PC-3 (cell line): ENCODE measurements around the gene PSMB4. TPM values are rescaled to one million over a fixed set of nuclear protein-coding genes. Genes with fewer than 3 reads are reported as not detected.
"Not testable (repeated sequence)": the region's sequence is repeated elsewhere in the genome, so short reads cannot be mapped to it uniquely, and the experiment has no call there.

ENCODE experiments used
- ATAC-seq: fragments of 200-7000 bp; cut with Tn5 transposase; 2 replicates; pipeline ENCODE4 v1.9.1; 2020; ENCODE audit warnings: mild to moderate bottlenecking, moderate library complexity
- BruUV-seq: library from RNA; stranded (reverse); fragments of 400-500 nt; replicated peaks from 2 replicates; lab custom pipeline; 2021; lab: Mats Ljungman, UMichigan
- CTCF ChIA-PET: fragments of 300-600 bp; sonication (Branson Sonifier 250); formaldehyde crosslinking; loops from one replicate; lab custom pipeline; 2022; ENCODE audit warnings: antibody characterized with exemption; lab: Charles Lee
- POLR2A ChIA-PET: fragments of 300-600 bp; sonication (Branson Sonifier 250); formaldehyde crosslinking; loops from one replicate; lab custom pipeline; 2022; ENCODE audit warnings: antibody characterized with exemption; ENCODE audit not compliant: unreplicated experiment; lab: Charles Lee
- DNase-seq: peaks from one replicate; pipeline ENCODE4 v3.0.0-alpha.2; 2015
- H2AFZ ChIP-seq: fragments of 300-600 bp; sonication (generic); 2 replicates; pipeline ENCODE4 v1.6.0; 2016; ENCODE audit warnings: antibody characterized with exemption, low read length
- H3F3A ChIP-seq: fragments of 300-600 bp; sonication (generic); one replicate; pipeline ENCODE4 v1.6.0; 2017; ENCODE audit warnings: antibody characterized with exemption, low read length, control low read depth, mild to moderate bottlenecking; ENCODE audit not compliant: unreplicated experiment
- H3K27ac ChIP-seq: fragments of 300-600 bp; sonication (generic); 2 replicates; pipeline ENCODE4 v1.5.1; 2016; ENCODE audit warnings: mild to moderate bottlenecking, low read length
- H3K27me3 ChIP-seq: fragments of 300-600 bp; sonication (generic); 2 replicates; pipeline ENCODE4 v1.6.1; 2016; ENCODE audit warnings: low read length, mixed read lengths
- H3K36me3 ChIP-seq: fragments of 300-600 bp; sonication (generic); 2 replicates; pipeline ENCODE4 v1.6.1; 2016; ENCODE audit warnings: low read depth, mixed run types, low read length, mixed read lengths
- H3K4me1 ChIP-seq: fragments of 300-600 bp; sonication (generic); 2 replicates; pipeline ENCODE4 v1.5.1; 2016; ENCODE audit warnings: low read length; ENCODE audit not compliant: insufficient read depth
- H3K4me2 ChIP-seq: fragments of 300-600 bp; sonication (generic); 2 replicates; pipeline ENCODE4 v1.6.0; 2016; ENCODE audit warnings: low read length
- H3K4me3 ChIP-seq: fragments of 300-600 bp; sonication (generic); 2 replicates; pipeline ENCODE4 v1.5.1; 2016; ENCODE audit warnings: mild to moderate bottlenecking, low read length, mixed read lengths
- H3K79me2 ChIP-seq: fragments of 300-600 bp; sonication (generic); 2 replicates; pipeline ENCODE4 v1.6.1; 2017; ENCODE audit warnings: low read length, mixed read lengths
- H3K9ac ChIP-seq: fragments of 300-600 bp; sonication (generic); 2 replicates; pipeline ENCODE4 v1.6.0; 2016; ENCODE audit warnings: mild to moderate bottlenecking, low read length
- H3K9me2 ChIP-seq: fragments of 300-600 bp; sonication (generic); replicated peaks from 2 replicates; pipeline ENCODE4 v1.6.1; 2016; ENCODE audit warnings: mixed run types, low read length, mixed read lengths
- H3K9me3 ChIP-seq: fragments of 300-600 bp; sonication (generic); 2 replicates; pipeline ENCODE4 v1.6.1; 2016; ENCODE audit warnings: low read length, mixed read lengths
- H4K20me1 ChIP-seq: fragments of 300-600 bp; sonication (generic); 2 replicates; pipeline ENCODE4 v1.6.1; 2016; ENCODE audit warnings: low read length, mixed read lengths
- EZH2 ChIP-seq: fragments of 300-600 bp; sonication (generic); IDR thresholded peaks from one replicate; pipeline ENCODE4 v1.6.1; 2017; ENCODE audit warnings: antibody characterized with exemption, mild to moderate bottlenecking, low read length; ENCODE audit not compliant: unreplicated experiment
- EZH2phosphoT487 ChIP-seq: fragments of 300-600 bp; sonication (generic); IDR thresholded peaks from 2 replicates; pipeline ENCODE4 v1.6.1; 2018; ENCODE audit warnings: mild to moderate bottlenecking, antibody characterized with exemption, low read length, borderline replicate concordance
- intact Hi-C: fragments of 100-400 bp; cut with micrococcal nuclease; formaldehyde crosslinking; loops from 2 replicates; pipeline ENCODE4 v1.9.0; 2023
- total RNA-seq: library from RNA; depleted of rRNA; stranded (reverse); fragments of >200 nt; gene quantifications from 2 replicates; pipeline ENCODE4 v1.2.3, GENCODE V29; 2014
- TF ChIP-seq, protein P1 (sequence below): fragments of 300-600 bp; sonication (generic); conservative IDR thresholded peaks from 2 replicates; pipeline ENCODE4 v1.5.1; 2017; ENCODE audit warnings: antibody characterized with exemption, low read depth, mild to moderate bottlenecking, low read length

The PSMB4 gene
- total RNA-seq, 1 experiment from 2014 or later: 818 TPM

GRCh38 chr1:151419819-151420218 is 20.4 kb downstream of the PSMB4 start:
- H3K9ac ChIP-seq: no peak overlapping the region
- H3K9me2 ChIP-seq: no peaks in the 10 kb centered on the region
- ChIA-PET POLR2A (no interaction called here), CTCF (interaction anchor here (0.6 kb wide), 1 partner anchor 650 kb away, joined by 3 read pairs; no protein-coding TSS in a partner anchor)
- no peak overlapping the region for H3K27ac ChIP-seq
- H2AFZ ChIP-seq: no peak overlapping the region
- H4K20me1 ChIP-seq: no peaks in the 10 kb centered on the region
- no peaks in the 10 kb centered on the region for H3F3A ChIP-seq
- intact Hi-C loops: no loop called here
- no TSS peak for BruUV-seq
- H3K79me2 ChIP-seq: no peaks in the 10 kb centered on the region
- H3K36me3 ChIP-seq: peaks cover 59% of the 10 kb centered on the region
- H3K27me3 ChIP-seq: no peaks in the 10 kb centered on the region
- H3K4me1 ChIP-seq: no peaks in the 10 kb centered on the region
- H3K4me2 ChIP-seq: no peak overlapping the region
- H3K4me3 ChIP-seq: no peak overlapping the region
- no peak for ATAC-seq
- no peaks in the 10 kb centered on the region for H3K9me3 ChIP-seq
- TF ChIP-seq EZH2phosphoT487: no peak
- TF ChIP-seq, protein P1, sequence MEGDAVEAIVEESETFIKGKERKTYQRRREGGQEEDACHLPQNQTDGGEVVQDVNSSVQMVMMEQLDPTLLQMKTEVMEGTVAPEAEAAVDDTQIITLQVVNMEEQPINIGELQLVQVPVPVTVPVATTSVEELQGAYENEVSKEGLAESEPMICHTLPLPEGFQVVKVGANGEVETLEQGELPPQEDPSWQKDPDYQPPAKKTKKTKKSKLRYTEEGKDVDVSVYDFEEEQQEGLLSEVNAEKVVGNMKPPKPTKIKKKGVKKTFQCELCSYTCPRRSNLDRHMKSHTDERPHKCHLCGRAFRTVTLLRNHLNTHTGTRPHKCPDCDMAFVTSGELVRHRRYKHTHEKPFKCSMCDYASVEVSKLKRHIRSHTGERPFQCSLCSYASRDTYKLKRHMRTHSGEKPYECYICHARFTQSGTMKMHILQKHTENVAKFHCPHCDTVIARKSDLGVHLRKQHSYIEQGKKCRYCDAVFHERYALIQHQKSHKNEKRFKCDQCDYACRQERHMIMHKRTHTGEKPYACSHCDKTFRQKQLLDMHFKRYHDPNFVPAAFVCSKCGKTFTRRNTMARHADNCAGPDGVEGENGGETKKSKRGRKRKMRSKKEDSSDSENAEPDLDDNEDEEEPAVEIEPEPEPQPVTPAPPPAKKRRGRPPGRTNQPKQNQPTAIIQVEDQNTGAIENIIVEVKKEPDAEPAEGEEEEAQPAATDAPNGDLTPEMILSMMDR: no peak
- no peak for TF ChIP-seq EZH2
- no peak for DNase-seq

DNA sequence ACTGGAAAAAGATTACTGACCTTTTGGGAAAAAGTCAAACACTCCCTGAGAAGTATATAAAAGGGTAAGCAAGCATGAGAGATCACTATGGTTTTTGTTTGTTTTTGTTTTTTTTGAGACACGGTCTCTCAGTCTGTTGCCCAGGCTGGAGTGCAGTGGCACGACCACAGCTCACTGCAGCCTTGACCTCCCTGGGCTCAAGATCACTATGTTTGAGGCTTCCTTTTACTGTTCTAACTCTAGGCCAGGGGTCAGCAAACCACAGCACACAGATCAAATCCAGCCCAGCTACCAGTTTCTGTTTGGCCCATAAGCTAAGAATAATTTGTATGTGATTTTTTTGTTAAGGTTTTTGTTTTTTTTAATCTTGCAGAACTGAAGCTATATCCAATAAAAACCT is 25.7 kb downstream of the PSMB4 start:
- BruUV-seq: no TSS peak
- ATAC-seq (no peak), DNase-seq (no peak)
- ChIA-PET POLR2A (no interaction called here), CTCF (interaction anchor here (0.7 kb wide), 1 partner anchor 45 kb away, joined by 3 read pairs; no protein-coding TSS in a partner anchor)
- Histone ChIP-seq H3K79me2 (no peaks in the 10 kb centered on the region), H3K9me3 (no peaks in the 10 kb centered on the region), H3K4me1 (no peaks in the 10 kb centered on the region), H3K4me3 (no peak overlapping the region), H3K4me2 (no peak overlapping the region), H3K36me3 (peaks cover 84% of the 10 kb centered on the region), H2AFZ (no peak overlapping the region), H4K20me1 (no peaks in the 10 kb centered on the region), H3K27ac (no peak overlapping the region), H3F3A (no peaks in the 10 kb centered on the region), H3K9ac (no peak overlapping the region), H3K9me2 (no peaks in the 10 kb centered on the region), H3K27me3 (no peaks in the 10 kb centered on the region)
- TF ChIP-seq EZH2phosphoT487: no peak
- intact Hi-C loops: no loop called here

DNA sequence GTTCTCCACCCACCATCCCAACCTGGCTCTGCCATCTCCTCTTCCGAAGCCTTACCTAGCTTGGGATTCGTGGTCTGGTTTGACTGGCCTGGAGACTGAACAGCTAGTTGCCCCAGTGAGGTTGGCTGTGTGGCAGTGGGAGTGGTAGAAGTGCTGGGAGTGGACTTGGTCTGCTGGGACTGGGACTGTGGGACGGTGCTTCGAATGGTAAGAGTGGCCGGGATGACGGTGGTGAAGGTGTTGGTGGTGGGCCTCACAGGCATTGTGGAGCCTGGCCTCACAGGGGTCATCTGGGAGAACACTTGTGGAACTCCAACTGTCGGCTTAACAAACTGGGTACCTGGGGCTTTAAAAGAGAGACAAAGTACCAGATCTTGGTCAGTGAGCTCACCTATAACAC is 28.7 kb downstream of the PSMB4 start:
- no peaks in the 10 kb centered on the region for H3K4me1 ChIP-seq
- DNase-seq (no peak), ATAC-seq (no peak)
- peaks cover 3% of the 10 kb centered on the region for H3F3A ChIP-seq
- H3K36me3 ChIP-seq: peaks cover 64% of the 10 kb centered on the region
- H3K9ac ChIP-seq: no peak overlapping the region
- H3K9me2 ChIP-seq: no peaks in the 10 kb centered on the region
- no peaks in the 10 kb centered on the region for H3K9me3 ChIP-seq
- intact Hi-C loops: no loop called here
- no peaks in the 10 kb centered on the region for H3K27me3 ChIP-seq
- no peak overlapping the region for H3K27ac ChIP-seq
- BruUV-seq: no TSS peak
- peaks cover 23% of the 10 kb centered on the region for H3K79me2 ChIP-seq
- H3K4me3 ChIP-seq: no peak overlapping the region
- TF ChIP-seq EZH2phosphoT487 (no peak), EZH2 (no peak)
- TF ChIP-seq, protein P1: no peak
- ChIA-PET CTCF (interaction anchor here (0.5 kb wide), 1 partner anchor 83 kb away, joined by 3 read pairs; the partner anchor contains the start of gene CGN), POLR2A (no interaction called here)
- H2AFZ ChIP-seq: no peak overlapping the region
- no peaks in the 10 kb centered on the region; the same call in 1 of the 2 replicates for H4K20me1 ChIP-seq
- H3K4me2 ChIP-seq: no peak overlapping the region

- Histone ChIP-seq H3K36me3 (peaks cover 14% of the 10 kb centered on the region), H3K4me1 (peaks cover 12% of the 10 kb centered on the region), H3K79me2 (peaks cover 75% of the 10 kb centered on the region)
- BruUV-seq, ATAC-seq, H3K9me2 ChIP-seq, H3K4me3 ChIP-seq, H3F3A ChIP-seq, H3K9me3 ChIP-seq, intact Hi-C loops, H4K20me1 ChIP-seq, H2AFZ ChIP-seq, DNase-seq, H3K9ac ChIP-seq, H3K4me2 ChIP-seq, H3K27ac ChIP-seq, POLR2A ChIA-PET, CTCF ChIA-PET, H3K27me3 ChIP-seq: not testable (repeated sequence)
These were observed 34.5 kb downstream of the PSMB4 start for GRCh38 chr1:151433827-151434226.
